IPS DF 6.9 (cell line): ENCODE results near the gene MEIS2.

Source experiments
- DNase-seq: peaks from one replicate; pipeline ENCODE4 v3.0.0-alpha.2; 2013; ENCODE audit warnings: low read depth, low spot score
- H3K27ac ChIP-seq: one replicate; pipeline ENCODE4 v1.5.1; 2013; ENCODE audit warnings: low read length, control low read depth
- H3K27me3 ChIP-seq: 2 replicates; pipeline ENCODE4 v1.6.1; 2013; ENCODE audit warnings: mild to moderate bottlenecking, low read length; ENCODE audit not compliant: control insufficient read depth, insufficient read depth
- H3K36me3 ChIP-seq: 2 replicates; pipeline ENCODE4 v1.6.1; 2013; ENCODE audit warnings: low read length; ENCODE audit not compliant: control insufficient read depth, insufficient read depth
- H3K4me1 ChIP-seq: 2 replicates; pipeline ENCODE4 v1.6.1; 2013; ENCODE audit warnings: low read length; ENCODE audit not compliant: control insufficient read depth, insufficient read depth
- H3K4me3 ChIP-seq: 2 replicates; pipeline ENCODE4 v1.5.1; 2013; ENCODE audit warnings: mild to moderate bottlenecking, low read length
- H3K9me3 ChIP-seq: 2 replicates; pipeline ENCODE4 v1.6.1; 2013; ENCODE audit warnings: low read length, inconsistent platforms; ENCODE audit not compliant: control insufficient read depth, insufficient read depth
- WGBS: extraction: QIAGEN DNeasy Blood & Tissue Kit; methylation state at CpG from one replicate; pipeline ENCODE4 v1.1.7; 2013; ENCODE audit warnings: mixed read lengths, missing lambda C conversion rate; ENCODE audit not compliant: insufficient read length, insufficient coverage; 5-methylcytosine and 5-hydroxymethylcytosine counted together

The MEIS2 gene

DNA sequence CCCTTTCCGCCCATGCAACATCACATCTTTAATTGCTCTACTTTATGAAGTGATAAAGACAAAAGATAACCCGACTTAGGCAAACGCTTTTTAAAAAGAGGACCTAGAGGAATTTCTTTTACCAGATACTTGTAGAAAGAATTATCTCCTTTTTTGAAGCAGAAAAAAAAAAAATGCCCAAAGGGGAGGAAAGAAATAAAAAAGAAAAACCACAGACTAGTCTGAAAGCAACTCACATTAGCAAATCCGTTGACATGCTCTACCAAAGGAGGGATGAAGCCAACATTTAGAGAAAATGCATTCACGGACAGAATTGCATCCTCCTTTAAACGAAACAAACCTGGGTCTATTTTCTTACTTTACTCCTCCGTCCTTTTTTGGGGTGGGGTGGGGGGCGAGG is 213.6 kb downstream of the MEIS2 start:
- Histone ChIP-seq H3K9me3 (no peaks in the 10 kb centered on the region), H3K4me1 (peaks cover 5% of the 10 kb centered on the region; the same call in 1 of the 2 replicates), H3K36me3 (no peaks in the 10 kb centered on the region), H3K4me3 (no peak overlapping the region), H3K27me3 (peaks cover 66% of the 10 kb centered on the region), H3K27ac (no peak overlapping the region)
- no peak for DNase-seq
- no CpG with 5 or more reads among the region's 8 CpGs for WGBS

DNA sequence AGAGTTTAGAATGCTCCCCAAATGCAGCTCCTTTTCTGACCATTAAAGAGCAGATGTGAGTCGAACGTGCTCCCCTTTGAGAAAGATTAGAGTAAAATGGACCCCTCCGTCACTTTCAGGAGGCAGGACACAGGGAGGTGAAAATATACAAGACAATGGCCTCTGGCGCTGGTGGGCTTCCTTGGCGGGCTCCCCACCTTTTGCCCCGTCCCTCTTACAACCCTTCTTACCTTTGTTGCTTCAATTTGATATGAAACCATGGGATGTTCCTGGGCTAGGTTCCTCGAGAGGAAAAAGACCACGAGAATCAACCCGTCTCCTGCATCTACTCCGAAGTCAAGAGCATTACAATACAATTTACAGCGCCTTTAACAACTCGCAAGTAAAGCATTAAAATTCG is 214.2 kb downstream of the MEIS2 start:
- WGBS = no CpG with 5 or more reads among the region's 13 CpGs
- no peak for DNase-seq
- no peaks in the 10 kb centered on the region for H3K9me3 ChIP-seq
- H3K4me3 ChIP-seq = no peak overlapping the region
- H3K36me3 ChIP-seq = no peaks in the 10 kb centered on the region
- H3K4me1 ChIP-seq = peaks cover 5% of the 10 kb centered on the region; the same call in 1 of the 2 replicates
- H3K27ac ChIP-seq = no peak overlapping the region
- peaks cover 72% of the 10 kb centered on the region for H3K27me3 ChIP-seq

DNA sequence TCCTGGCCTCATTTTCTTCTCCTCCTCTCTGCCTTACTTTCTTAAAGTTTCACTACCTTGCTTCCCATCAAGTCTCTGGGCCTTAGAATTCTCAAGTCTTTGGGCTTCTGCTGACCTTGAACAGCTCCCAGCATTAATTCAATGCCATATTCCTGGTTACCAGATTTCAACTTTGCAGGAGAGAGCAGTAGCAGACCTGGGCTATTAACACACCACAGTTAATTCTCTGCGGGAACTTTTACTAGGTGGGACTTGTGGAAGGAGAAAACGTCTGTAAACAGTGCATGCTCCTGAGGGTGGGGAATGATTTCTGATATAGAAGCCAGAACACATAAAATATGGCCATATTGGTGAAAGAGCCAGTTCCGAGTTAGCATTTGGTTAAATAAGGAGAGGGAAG is 214.6 kb downstream of the MEIS2 start:
- Histone ChIP-seq H3K4me3 (no peak overlapping the region), H3K9me3 (no peaks in the 10 kb centered on the region), H3K27me3 (peaks cover 76% of the 10 kb centered on the region), H3K4me1 (peaks cover 5% of the 10 kb centered on the region; the same call in 1 of the 2 replicates), H3K36me3 (no peaks in the 10 kb centered on the region), H3K27ac (no peak overlapping the region)
- no CpG with 5 or more reads among the region's 3 CpGs for WGBS
- DNase-seq = no peak

DNA sequence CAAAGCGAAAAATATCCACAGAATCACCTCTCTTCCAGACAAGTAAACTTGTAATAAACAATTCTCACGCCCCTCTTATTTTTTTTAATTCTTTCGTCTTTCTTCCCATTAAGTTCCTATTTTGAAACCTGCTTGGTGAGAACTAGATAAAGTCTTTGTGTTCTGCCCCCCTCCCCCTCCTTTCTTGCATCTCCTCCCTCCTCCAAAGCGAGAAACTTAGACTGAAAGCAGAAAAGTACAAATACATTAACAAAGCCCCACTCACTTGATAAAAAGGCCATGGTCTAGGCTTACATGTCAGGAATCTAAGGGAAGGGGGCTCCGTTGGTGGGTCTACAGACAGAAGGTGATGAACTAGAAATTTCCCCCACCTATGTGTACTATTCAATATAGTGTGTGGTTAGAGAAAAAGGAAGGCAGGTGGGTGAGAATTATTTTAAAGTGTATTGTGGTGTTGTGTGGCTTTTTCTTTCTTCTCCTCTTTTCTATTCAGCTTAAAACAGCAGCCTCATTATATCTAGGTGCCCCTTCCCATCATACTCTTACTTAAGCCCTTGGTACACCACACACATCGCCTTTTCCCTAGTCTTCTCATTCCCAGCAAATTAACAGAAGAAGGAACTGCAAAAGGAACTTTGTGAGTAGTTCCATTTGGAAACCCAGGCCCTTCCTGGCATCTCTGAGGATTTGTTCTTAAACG is 215.3 kb downstream of the MEIS2 start:
- no CpG with 5 or more reads among the region's 7 CpGs for WGBS
- H3K27ac ChIP-seq = no peak overlapping the region
- no peak overlapping the region for H3K4me3 ChIP-seq
- peaks cover 83% of the 10 kb centered on the region for H3K27me3 ChIP-seq
- no peaks in the 10 kb centered on the region for H3K36me3 ChIP-seq
- H3K4me1 ChIP-seq = peaks cover 5% of the 10 kb centered on the region; the same call in 1 of the 2 replicates
- no peaks in the 10 kb centered on the region for H3K9me3 ChIP-seq
- no peak for DNase-seq

DNA sequence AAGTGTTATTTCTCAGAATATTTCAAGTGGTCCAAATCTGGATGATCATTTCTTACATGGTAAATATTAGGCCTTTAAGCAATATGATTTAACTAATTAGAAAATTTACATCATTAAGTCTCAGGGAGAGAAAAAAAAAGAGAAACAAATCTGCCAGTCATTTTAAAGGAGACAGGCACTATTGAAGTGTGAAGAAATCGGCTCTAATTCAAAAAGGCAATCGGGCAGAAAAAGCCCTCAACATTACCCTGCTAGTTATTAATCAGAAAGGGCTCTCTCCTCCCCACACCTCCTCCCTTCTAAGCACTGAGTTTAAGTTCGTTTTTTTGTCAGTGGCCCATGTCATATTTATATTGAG is 215.9 kb downstream of the MEIS2 start:
- Histone ChIP-seq H3K27ac (no peak overlapping the region), H3K27me3 (peaks cover 88% of the 10 kb centered on the region), H3K36me3 (no peaks in the 10 kb centered on the region), H3K4me3 (no peak overlapping the region), H3K9me3 (no peaks in the 10 kb centered on the region), H3K4me1 (peaks cover 5% of the 10 kb centered on the region; the same call in 1 of the 2 replicates)
- no CpG with 5 or more reads among the region's 3 CpGs for WGBS
- DNase-seq = no peak

DNA sequence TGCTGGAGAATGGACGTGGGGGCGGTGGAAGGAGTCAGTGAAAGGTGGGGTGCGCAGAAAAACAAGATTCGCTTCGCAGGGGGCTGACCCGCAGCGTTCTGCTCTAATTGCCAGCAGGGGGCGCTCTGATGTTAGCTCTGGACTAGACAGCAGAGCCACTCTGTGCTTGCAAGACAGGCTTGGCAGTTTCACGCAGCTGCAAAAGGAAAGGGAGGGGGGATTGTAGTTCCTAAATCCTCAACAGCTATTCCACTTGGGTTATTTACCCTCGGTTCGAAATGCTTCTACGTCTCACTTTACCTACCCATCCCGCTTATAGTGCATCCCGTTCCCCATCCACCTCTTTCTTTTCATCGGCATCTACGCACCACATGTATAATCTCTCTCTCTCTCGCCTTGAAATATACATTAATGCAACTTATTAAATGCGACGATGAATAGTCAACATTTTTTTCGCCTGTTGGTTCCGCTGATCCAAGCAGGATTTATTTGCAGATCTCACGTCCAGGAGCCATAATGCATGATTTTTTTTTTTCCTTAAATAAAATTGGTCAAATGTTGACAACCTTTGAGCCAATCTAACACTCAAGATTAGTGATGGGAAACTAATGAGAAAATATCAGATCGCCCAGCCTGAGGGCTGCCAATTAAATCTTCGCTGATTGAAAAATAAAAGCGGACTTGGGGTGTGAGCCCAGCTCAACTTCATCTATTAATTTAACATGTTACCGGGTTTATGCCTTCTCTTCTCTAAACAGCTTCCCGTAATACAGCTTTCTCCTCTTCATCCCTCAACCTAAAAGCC is 216.4 kb downstream of the MEIS2 start:
- DNase-seq = peak; percentile 86
- Histone ChIP-seq H3K27ac (no peak overlapping the region), H3K4me3 (no peak overlapping the region), H3K4me1 (peaks cover 5% of the 10 kb centered on the region; the same call in 1 of the 2 replicates), H3K36me3 (no peaks in the 10 kb centered on the region), H3K9me3 (no peaks in the 10 kb centered on the region), H3K27me3 (peaks cover 90% of the 10 kb centered on the region)
- WGBS = no CpG with 5 or more reads among the region's 27 CpGs

DNA sequence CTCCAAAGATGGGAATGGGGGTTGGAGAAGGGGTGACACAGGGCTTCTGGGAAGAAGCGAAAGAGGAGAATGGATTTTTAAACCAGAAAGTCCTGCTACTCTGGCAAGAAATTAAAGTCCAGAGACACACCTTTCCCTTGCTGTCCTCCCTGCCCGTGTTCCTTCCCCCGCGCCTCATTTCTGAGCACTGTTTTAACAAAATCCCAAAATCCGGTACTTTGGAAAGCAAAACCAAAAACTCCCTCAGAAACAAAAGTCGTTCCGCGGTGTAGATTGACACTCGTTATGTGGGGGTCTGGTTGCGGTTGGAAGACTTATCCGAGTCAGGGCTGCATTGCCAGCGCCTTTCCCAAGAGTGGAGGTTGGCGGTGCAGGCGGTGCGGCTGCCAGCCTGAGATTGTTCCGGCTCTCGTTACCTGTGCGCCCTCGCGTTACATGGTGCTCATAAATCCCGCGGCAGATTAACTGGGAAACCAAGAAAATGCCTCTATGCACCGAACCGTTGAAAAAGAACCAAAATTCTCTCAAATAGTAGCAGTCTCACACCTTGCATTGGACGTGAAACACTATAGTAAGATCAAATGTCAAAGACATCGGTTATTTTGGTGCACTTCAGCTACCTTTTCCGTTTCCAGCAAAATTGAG is 217.7 kb downstream of the MEIS2 start:
- H3K4me3 ChIP-seq = no peak overlapping the region
- no peak overlapping the region for H3K27ac ChIP-seq
- no peak for DNase-seq
- H3K36me3 ChIP-seq = no peaks in the 10 kb centered on the region
- H3K4me1 ChIP-seq = peaks cover 3% of the 10 kb centered on the region; the same call in 1 of the 2 replicates
- H3K27me3 ChIP-seq = peaks cover 82% of the 10 kb centered on the region
- H3K9me3 ChIP-seq = no peaks in the 10 kb centered on the region
- no CpG with 5 or more reads among the region's 27 CpGs for WGBS

DNA sequence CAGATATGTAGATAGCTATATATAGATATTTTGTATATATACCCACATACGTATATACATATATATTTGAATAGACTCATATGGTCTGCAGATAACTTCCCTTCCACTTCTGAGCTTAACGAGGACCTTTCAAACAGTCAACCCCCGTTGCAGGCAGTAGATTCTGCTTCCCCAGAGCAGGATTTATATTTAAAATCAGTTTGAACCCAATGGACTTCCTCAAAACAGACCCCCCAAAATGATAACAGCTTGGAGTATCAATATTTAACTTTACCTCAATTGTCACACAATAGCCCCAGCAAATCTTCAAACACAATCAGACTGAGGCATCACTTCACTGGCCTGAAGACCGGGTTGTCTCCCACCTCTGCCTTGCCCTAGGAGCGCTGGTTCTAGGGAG is 218.3 kb downstream of the MEIS2 start:
- no CpG with 5 or more reads among the region's 5 CpGs for WGBS
- Histone ChIP-seq H3K9me3 (no peaks in the 10 kb centered on the region), H3K27me3 (peaks cover 76% of the 10 kb centered on the region), H3K27ac (no peak overlapping the region), H3K4me1 (peaks cover 3% of the 10 kb centered on the region; the same call in 1 of the 2 replicates), H3K36me3 (no peaks in the 10 kb centered on the region), H3K4me3 (no peak overlapping the region)
- DNase-seq = no peak

DNA sequence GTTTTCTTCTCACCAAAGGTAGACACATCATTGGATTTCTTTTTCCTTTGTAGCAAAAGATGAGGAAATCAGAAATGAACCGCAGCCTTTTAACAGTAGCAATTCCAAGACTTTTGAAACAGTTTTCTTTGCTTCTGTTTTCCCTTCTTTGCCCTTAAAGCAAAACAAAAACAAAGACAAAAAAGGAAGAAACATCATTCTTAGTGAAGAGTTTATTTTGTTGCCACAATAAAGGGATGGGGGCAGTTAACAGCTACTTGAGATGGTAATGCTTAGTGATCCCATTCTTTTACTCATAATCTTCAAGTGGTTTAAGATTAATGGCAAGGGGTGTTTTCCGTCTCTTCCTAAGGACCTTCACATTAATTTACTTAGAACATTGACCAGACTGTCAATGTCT is 218.8 kb downstream of the MEIS2 start:
- no peak overlapping the region for H3K27ac ChIP-seq
- H3K4me3 ChIP-seq = no peak overlapping the region
- peaks cover 72% of the 10 kb centered on the region for H3K27me3 ChIP-seq
- H3K36me3 ChIP-seq = no peaks in the 10 kb centered on the region
- no peaks in the 10 kb centered on the region for H3K9me3 ChIP-seq
- H3K4me1 ChIP-seq = peaks cover 3% of the 10 kb centered on the region; the same call in 1 of the 2 replicates
- WGBS = no CpG with 5 or more reads among the region's 2 CpGs
- DNase-seq = no peak

DNA sequence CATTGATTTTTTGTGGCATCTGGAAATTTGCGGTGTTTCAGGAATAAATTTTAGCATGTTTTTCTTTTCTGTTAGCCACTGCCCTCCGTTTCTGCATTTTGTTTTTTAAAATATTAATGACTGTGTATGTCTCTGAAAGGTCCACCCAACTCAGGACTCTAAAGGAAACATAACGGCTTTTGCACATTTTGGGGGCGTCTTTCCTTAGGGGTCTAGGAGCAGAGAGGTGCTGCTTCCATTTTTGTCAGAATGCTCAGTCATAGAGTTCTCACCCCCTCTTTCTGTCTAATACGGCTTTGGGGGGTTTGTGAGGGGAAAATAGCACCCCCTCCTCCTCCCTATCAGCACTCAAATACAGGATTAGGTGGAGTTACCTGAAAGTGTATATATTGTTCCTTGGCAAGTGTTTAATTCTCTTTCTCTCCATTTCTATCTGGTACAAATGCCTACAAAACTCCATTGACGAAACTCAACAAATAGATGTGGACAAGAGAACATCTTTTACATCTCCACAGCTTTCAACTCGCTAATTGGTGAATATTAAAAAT is 219.4 kb downstream of the MEIS2 start:
- H3K27me3 ChIP-seq = peaks cover 67% of the 10 kb centered on the region
- no peaks in the 10 kb centered on the region; the same call in 1 of the 2 replicates for H3K4me1 ChIP-seq
- no peaks in the 10 kb centered on the region for H3K36me3 ChIP-seq
- H3K9me3 ChIP-seq = no peaks in the 10 kb centered on the region
- H3K27ac ChIP-seq = no peak overlapping the region
- H3K4me3 ChIP-seq = no peak overlapping the region
- WGBS = no CpG with 5 or more reads among the region's 7 CpGs
- no peak for DNase-seq
